Activated CD8-positive, alpha-beta memory T cell treated with anti-CD3 and anti-CD28 coated beads, Interleukin-2, amount 50 U/mL, for 24 hours (primary cell): ENCODE data around the gene UBXN2A.
"Not testable (repeated sequence)": the region's sequence is repeated elsewhere in the genome, so short reads cannot be mapped to it uniquely, and the experiment has no call there.

Experiments used
- DNase-seq: peaks from one replicate; pipeline ENCODE4 v3.0.0-alpha.2; 2020; ENCODE audit errors: extremely low read depth

The UBXN2A gene

GRCh38 chr2:23940718-23941620 lies 706 bp downstream of the UBXN2A start:
- no peak for DNase-seq

DNA sequence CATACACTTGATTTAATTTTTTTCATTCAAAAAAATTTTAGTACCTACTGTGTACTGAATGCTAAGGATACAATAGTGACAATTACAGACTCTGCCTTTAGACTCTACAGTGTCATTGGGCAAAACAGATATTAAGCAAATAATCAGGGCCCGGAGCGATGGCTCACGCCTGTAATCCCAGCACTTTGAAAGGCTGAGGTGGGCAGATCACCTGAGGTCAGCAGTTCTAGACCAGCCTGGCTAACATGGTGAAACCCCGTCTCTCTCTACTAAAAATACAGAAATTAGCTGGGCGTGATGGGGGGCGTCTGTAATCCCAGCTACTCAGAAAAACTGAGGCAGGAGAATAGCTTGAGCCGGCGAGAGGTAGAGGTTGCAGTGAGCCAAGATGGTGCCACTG lies 1.4 kb downstream of the UBXN2A start:
- DNase-seq = no peak

- DNase-seq = no peak
These were observed 3.4 kb downstream of the UBXN2A start for GRCh38 chr2:23943666-23944065.

DNA sequence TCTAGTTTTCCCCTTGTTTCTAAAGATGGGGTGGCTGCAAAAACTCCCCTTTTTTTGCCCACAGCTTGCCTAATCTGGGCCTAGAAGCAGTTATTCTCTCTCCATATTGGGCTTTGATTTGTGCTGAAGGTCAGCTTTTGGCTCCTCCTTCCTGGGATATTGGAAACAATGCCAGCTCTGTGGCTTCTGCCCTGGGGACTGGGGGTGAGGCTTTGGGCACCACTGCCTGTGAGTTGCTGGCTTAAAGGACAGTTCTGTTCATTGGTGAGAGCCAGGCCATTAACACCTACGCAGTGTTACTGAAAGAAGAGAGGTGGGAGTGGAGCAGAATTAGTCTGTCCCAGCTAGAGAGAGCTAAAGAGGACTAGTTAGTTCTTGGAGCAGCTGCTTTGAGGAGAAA lies 4.3 kb downstream of the UBXN2A start:
- no peak for DNase-seq

GRCh38 chr2:23944976-23945375 lies 4.7 kb downstream of the UBXN2A start:
- no peak for DNase-seq

DNA sequence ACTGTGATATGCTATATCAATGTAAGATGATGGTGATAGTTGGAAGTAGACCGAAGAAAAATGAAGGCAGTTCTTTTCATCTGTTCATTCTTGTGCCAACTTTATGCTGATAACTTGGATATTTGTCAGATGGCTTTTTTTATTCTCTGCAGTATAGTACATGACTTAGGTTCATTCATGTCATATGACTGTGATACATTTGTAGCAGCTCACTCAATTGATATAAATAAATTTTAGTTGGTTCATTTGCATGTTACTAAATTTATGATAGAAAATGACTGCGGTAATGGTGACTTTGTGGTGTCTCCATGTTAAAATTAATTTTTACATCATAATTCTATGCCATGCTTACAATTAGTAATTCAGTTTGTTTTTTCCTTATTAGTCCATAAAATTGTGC lies 7.1 kb downstream of the UBXN2A start:
- DNase-seq = no peak

- not testable (repeated sequence) for DNase-seq
These were observed 12.3 kb downstream of the UBXN2A start for GRCh38 chr2:23952558-23952957.

DNA sequence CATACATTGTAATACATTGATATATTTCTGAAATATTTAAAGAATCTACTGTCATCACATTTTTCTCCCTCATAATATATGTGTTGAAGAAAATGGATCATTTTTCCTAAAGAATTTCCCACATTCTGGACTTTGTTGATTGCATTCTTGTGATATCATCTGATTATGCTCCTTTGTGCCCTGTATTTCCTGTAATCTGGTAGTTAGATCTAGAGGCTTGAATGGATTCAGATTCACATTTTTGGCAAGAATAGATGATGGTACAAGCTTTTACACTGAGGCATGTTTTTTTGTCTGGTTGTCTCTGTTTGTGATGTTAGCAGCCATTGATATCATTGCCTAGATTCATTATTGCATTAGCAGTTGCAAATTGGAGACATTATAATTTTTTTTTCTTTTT lies 13.4 kb downstream of the UBXN2A start:
- no peak for DNase-seq

DNA sequence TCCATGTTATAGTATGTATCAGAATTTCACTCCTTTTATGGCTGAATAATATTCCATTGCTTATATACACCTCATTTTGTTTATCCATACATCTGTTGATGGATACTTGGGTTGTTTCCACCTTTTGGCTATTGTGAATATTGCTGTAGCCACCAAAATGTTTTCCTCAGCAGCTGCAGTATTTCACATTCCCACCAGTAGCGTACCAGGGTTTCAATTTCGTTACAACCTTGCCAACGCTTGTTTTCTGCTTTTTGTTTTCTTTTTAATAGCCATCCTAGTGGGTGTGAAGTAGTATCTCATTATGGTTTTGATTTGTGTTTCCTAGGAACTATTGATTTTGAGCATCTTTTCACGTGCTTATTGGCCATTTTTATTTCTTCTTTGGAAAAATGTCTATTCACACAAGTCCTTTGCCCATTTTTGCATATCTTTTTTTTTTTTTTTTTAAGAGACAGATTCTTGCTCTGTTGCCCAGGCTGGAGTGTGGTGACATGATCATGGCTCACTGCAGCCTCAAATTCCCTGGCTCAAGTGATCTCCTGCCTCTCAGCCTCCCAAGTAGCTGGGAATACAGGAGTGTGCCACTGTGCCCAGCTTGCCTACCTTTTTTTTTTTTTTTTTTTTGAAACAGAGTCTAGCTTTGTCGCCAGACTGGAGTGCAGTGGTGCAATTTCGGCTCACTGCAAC lies 14.2 kb downstream of the UBXN2A start:
- no peak for DNase-seq

DNA sequence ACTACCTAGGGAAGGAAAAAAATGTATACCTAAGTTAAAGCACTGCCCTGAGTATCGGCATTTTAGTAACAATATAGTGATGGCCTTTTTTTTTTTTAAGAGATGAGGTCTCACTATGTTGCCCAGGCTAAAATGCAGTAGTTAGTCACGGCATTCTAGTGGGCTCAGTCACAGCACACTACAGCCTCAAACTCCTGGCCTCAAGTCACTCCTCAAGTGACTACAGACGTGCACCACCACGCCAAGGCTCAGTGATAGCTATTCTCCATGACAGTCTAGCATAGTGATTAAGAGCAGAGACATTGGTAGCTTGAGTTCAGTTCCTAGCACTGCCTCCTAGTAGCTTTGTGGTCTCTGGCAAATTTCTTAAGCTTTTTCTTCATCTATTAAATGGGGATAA lies 27.6 kb downstream of the UBXN2A start:
- DNase-seq = no peak

DNA sequence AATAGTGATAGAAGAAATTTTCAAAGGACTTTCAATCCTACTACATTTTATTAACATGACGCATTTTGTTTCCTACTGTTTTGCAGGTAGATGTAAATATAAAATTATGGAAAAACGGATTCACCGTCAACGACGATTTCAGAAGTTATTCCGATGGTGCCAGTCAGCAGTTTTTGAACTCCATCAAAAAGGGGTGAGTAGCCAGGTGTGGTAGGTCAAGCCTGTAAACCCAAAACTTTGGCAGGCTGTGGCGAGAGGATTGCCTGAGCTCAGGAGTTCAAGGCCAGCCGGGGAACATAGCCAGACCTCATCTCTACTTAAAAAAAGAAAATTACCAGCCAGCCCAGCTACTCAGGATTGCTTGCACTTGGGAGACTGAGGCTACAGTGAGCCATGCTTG lies 36.6 kb downstream of the UBXN2A start:
- DNase-seq = no peak

- no peak for DNase-seq
These were observed 48.1 kb downstream of the UBXN2A start for GRCh38 chr2:23988371-23988770.

GRCh38 chr2:23992931-23993330 lies 52.7 kb downstream of the UBXN2A start:
- no peak for DNase-seq

- DNase-seq = no peak
These were observed 53.5 kb downstream of the UBXN2A start for GRCh38 chr2:23993736-23994269.

DNA sequence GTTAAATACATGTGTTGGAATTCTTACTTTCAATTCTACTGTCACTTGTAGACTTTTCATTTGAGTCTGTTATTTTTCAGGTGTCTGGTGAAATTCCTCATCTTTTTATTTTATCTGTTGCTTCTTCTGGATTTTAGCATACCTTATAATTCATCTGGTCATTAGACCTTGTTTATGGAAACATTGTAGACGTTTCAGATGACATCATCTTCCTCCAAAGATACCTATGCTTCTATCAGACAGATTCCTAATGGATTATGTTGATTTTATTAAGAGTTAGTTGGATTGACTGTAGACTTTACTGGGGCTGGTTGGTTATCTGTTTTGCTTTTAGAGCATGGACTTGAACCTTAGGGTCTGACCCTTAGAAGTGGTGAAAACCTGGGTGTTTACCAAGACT lies 54.3 kb downstream of the UBXN2A start:
- DNase-seq = no peak

DNA sequence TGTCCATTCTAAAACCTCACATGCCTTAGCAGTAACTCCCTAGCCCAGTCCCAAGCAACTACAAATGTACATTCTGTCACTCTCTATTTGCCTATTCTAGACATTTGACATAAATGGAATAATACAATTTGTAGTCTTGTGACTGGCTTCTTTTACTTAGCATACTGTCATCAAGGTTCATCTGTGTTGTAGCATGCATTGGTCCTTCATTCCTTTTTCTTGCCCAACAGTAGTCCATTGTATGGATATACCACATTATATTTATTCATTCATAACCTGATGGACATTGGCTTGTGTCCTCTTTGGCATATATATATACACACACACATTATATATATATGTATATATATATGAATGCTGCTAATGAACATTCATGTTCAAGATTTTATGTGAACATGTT lies 67.4 kb downstream of the UBXN2A start:
- DNase-seq = no peak

- DNase-seq = no peak
These were observed 68.6 kb downstream of the UBXN2A start for GRCh38 chr2:24008672-24009366.

DNA sequence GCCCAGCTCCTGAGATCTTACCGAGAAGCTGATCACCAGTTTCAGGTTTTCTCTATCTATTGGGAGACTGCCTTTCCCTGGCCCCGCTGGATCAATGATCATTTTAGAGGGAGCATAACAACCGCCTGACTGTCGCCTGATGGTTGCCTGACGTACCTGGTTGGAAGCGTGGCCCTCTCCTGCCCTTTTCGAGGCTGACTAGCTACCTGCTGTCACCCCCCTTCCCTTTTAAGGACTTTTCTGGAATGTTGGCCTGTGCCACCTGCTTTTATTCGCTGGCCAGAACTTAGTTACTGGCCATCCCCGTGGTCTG lies 69.1 kb downstream of the UBXN2A start:
- no peak for DNase-seq

DNA sequence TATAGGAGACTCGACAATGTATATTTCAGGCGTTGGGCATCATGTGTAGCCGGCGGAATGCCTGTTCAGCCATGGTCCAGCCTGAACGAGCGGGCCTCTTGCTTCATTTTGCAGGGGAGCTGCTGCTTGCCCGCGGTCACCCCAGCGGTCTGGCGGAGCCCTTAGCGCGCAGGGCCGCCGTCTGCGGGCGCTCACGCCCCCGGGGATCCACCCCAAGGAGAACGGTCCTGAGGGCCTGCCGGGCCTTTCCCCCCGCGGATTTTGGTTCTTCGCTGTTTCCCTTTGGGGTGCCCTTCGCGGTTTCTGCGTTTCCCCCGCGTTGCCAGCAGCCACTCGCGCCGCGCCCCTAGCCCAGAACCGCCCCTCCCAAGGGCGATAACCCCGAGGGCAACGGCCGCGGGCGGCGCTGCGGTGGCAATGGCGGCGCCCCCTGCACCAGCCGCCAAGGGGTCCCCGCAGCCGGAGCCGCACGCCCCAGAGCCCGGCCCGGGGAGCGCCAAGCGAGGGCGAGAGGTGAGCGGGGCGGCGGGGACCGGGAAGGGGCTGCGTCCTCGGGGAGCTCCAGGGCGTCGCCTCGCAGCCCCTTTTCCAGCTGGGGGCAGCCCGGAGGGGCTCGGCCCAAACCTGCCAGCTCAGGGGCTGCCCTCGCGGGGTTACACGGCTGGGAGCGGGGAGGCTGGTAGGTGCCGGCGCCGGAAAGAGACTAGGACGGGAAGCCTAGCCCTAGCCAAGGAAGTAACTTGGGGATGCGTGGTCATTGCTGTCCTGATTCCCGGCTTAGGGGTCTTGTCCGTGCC lies 69.6 kb downstream of the UBXN2A start, which contains the start of gene MFSD2B:
MFSD2B (plus strand) TSS at position 406 of the 797 bp plus-strand sequence; CDS start at position 418, 12 bp downstream.
- DNase-seq = no peak

- no peak for DNase-seq
These were observed 70.4 kb downstream of the UBXN2A start for GRCh38 chr2:24010477-24011249.
